K562 (cell line): ENCODE data around the gene OPRM1. TPM values are rescaled to one million over a fixed set of nuclear protein-coding genes. Genes with fewer than 3 reads are reported as not detected.

Source experiments
- ATAC-seq: fragments of 200-7000 bp; cut with Tn5 transposase; 3 replicates; pipeline ENCODE4 v1.9.1; 2020; ENCODE audit warnings: moderate library complexity
- BruUV-seq: library from RNA; stranded (reverse); fragments of 400-500 nt; replicated peaks from 2 replicates; lab custom pipeline; 2021; lab: Mats Ljungman, UMichigan
- CTCF ChIA-PET: fragments of 300-600 bp; formaldehyde crosslinking; extraction: SDS; loops from one replicate; lab custom pipeline; 2021; ENCODE audit warnings: low intra/inter-chr PET ratio; lab: Yijun Ruan, JAX
- POLR2A ChIA-PET: fragments of 300-600, 350-650 bp; sonication (Branson Sonifier 250); formaldehyde crosslinking; extraction: SDS; loops from one replicate; lab custom pipeline; 2021; ENCODE audit warnings: antibody characterized with exemption, inconsistent platforms; lab: Yijun Ruan, JAX
- DNase-seq, 4 experiments: peaks; one replicate each; pipeline versions ENCODE4 v3.0.0 to v3.0.0-alpha.2; 2011 to 2018; ENCODE audit warnings: low spot score in 3 of 4, mixed read lengths in 3 of 4; ENCODE audit errors: extremely low read depth in 1 of 4
- FAIRE-seq: peaks from 2 replicates; lab custom pipeline; 2011; peaks lifted over from hg19 to GRCh38; lab: Jason Lieb, UNC
- H2AFZ ChIP-seq: 2 replicates; pipeline ENCODE4 v1.6.0; 2011; ENCODE audit warnings: low read depth, low read length, control low read depth, inconsistent platforms
- H3K27ac ChIP-seq: fragments of 200-600 bp; 3 replicates; pipeline ENCODE4 v1.8.0; 2011; ENCODE audit warnings: low read depth, mild to moderate bottlenecking, control low read depth, inconsistent platforms, low read length, moderate library complexity, mixed read lengths; ENCODE audit errors: extremely low read depth
- H3K27me3 ChIP-seq, 2 experiments: fragments of 300-600 bp in 1 of 2; 2 replicates in 1 of 2; 3 replicates in 1 of 2; pipeline versions ENCODE4 v1.6.0 to v1.8.0; 2011; ENCODE audit warnings: inconsistent platforms in 2 of 2, low read length in 2 of 2, mild to moderate bottlenecking in 1 of 2, mixed read lengths in 1 of 2, moderate library complexity in 1 of 2; ENCODE audit not compliant: control insufficient read depth in 2 of 2, insufficient read depth in 2 of 2
- H3K36me3 ChIP-seq: fragments of 300-600 bp; 3 replicates; pipeline ENCODE4 v1.8.0; 2011; ENCODE audit warnings: mild to moderate bottlenecking, low read length, inconsistent platforms; ENCODE audit not compliant: control insufficient read depth, insufficient read depth
- H3K4me1 ChIP-seq, 2 experiments: fragments of 200-600 bp in 1 of 2; replicated peaks in 1 of 2; 2 replicates in 1 of 2; 3 replicates in 1 of 2; pipeline versions ENCODE4 v1.5.1 to v1.8.0; 2011; ENCODE audit warnings: inconsistent platforms in 2 of 2, low read length in 2 of 2, mild to moderate bottlenecking in 1 of 2, mixed read lengths in 1 of 2, moderate library complexity in 1 of 2; ENCODE audit not compliant: control insufficient read depth in 2 of 2, insufficient read depth in 2 of 2
- H3K4me2 ChIP-seq: 2 replicates; pipeline ENCODE4 v1.6.1; 2011; ENCODE audit warnings: low read length, control low read depth, inconsistent platforms, mixed read lengths; ENCODE audit not compliant: insufficient read depth
- H3K4me3 ChIP-seq: fragments of 200-600 bp; sonication (generic), shearing (Covaris generic); 2 replicates; pipeline ENCODE4 v1.5.1; 2016; ENCODE audit warnings: control low read depth, inconsistent platforms
- H3K79me2 ChIP-seq: fragments of 200-600 bp; 3 replicates; pipeline ENCODE4 v1.8.0; 2011; ENCODE audit warnings: low read length, inconsistent platforms; ENCODE audit not compliant: control insufficient read depth, insufficient read depth
- H3K9ac ChIP-seq, 2 experiments: 2 replicates each; pipeline versions ENCODE4 v1.6.0 to v1.6.1; 2011; ENCODE audit warnings: low read depth in 2 of 2, low read length in 2 of 2, control low read depth in 1 of 2, inconsistent platforms in 1 of 2, mild to moderate bottlenecking in 1 of 2, mixed read lengths in 1 of 2; ENCODE audit not compliant: insufficient read depth in 1 of 2
- H3K9me1 ChIP-seq: one replicate; pipeline ENCODE4 v1.6.0; 2011; ENCODE audit warnings: inconsistent platforms, mild to moderate bottlenecking, low read length, moderate library complexity; ENCODE audit not compliant: control insufficient read depth, insufficient read depth
- H3K9me3 ChIP-seq: replicated peaks from 2 replicates; pipeline ENCODE4 v1.5.1; 2011; ENCODE audit warnings: low read depth, low read length, inconsistent platforms; ENCODE audit not compliant: control insufficient read depth, insufficient read depth
- H4K20me1 ChIP-seq: replicated peaks from 2 replicates; pipeline ENCODE4 v1.6.1; 2011; ENCODE audit warnings: low read length, inconsistent platforms, mixed read lengths; ENCODE audit not compliant: control insufficient read depth, insufficient read depth
- PURB ChIP-seq: sonication (generic); formaldehyde crosslinking; IDR thresholded peaks from 2 replicates; pipeline ENCODE4 v1.9.0; 2021; ENCODE audit warnings: low read depth, mild to moderate bottlenecking, missing genetic modification reagents
- RFX7 ChIP-seq: fragments of 250-450 bp; sonication (Bioruptor Pico); IDR thresholded peaks from 2 replicates; pipeline ENCODE4 v1.5.1; 2021; ENCODE audit warnings: mild to moderate bottlenecking
- RNF219 ChIP-seq: fragments of 250-450 bp; sonication (Bioruptor Pico); IDR thresholded peaks from 2 replicates; pipeline ENCODE4 v1.5.0; 2022; ENCODE audit warnings: mild to moderate bottlenecking
- SMAD2 ChIP-seq: fragments of 150-350 bp; IDR thresholded peaks from 2 replicates; pipeline ENCODE4 v1.6.1; 2014; ENCODE audit warnings: low read depth, mild to moderate bottlenecking, low read length
- ZBTB5 ChIP-seq: fragments of 450-650 bp; IDR thresholded peaks from 2 replicates; pipeline ENCODE4 v1.6.1; 2017; ENCODE audit warnings: antibody characterized with exemption
- ZEB2 ChIP-seq: fragments of 450-650 bp; IDR thresholded peaks from 2 replicates; pipeline ENCODE4 v1.6.1; 2016
- ZNF561 ChIP-seq: fragments of 450-650 bp; formaldehyde crosslinking; conservative IDR thresholded peaks from 2 replicates; pipeline ENCODE4 v1.4.0; 2020; ENCODE audit warnings: mild to moderate bottlenecking, moderate library complexity
- ZNF57 ChIP-seq: fragments of 450-650 bp; formaldehyde crosslinking; IDR thresholded peaks from 2 replicates; pipeline ENCODE4 v1.4.0; 2020; ENCODE audit warnings: mild to moderate bottlenecking, moderate library complexity
- WGBS: fragments of 100-300 bp; shearing (Covaris generic); methylation state at CpG from one replicate; pipeline ENCODE4 v1.1.6; 2016; ENCODE audit warnings: low coverage, mixed read lengths; ENCODE audit not compliant: insufficient coverage; ENCODE audit errors: missing lambda C conversion rate; 5-methylcytosine and 5-hydroxymethylcytosine counted together
- in situ Hi-C: fragments of 300-500 bp; cut with MboI; formaldehyde crosslinking; loops from 4 replicates; pipeline ENCODE4 v1.15.0; 2018; ENCODE audit warnings: inconsistent platforms, mixed read lengths
- intact Hi-C: fragments of 100-400 bp; cut with micrococcal nuclease; formaldehyde crosslinking; loops from 2 replicates; pipeline ENCODE4 v1.14.2; 2022
- polyA plus RNA-seq, 8 experiments: library from polyadenylated mRNA; depleted of rRNA in 4 of 8; stranded (reverse) in 5 of 8; unstranded in 3 of 8; fragments of >200 nt; fragmentation: Nextera tagmentation in 2 of 8; fragmentation: Illumina TruSeq in 1 of 8; extraction: Ambion mirVana in 2 of 8; extraction: Trizol in 1 of 8; gene quantifications; 2 replicates each; pipeline versions ENCODE4 v1.2.1 to v1.2.3, GENCODE V29; 2011 to 2014; ENCODE audit warnings: inconsistent platforms in 1 of 8, missing spikeins in 1 of 8
- total RNA-seq, 7 experiments: library from RNA; depleted of rRNA in 6 of 7; stranded (reverse); fragments of >200 nt in 6 of 7; fragmentation: Illumina TruSeq in 2 of 7; extraction: Trizol in 2 of 7; gene quantifications; 2 replicates each; pipeline versions ENCODE4 v1.2.1 to v1.2.3, GENCODE V29; 2011 to 2021; ENCODE audit warnings: low replicate concordance in 1 of 7
- TF ChIP-seq, protein P1 (sequence below): fragments of 450-650 bp; IDR thresholded peaks from one replicate; pipeline ENCODE4 v1.6.1; 2018; ENCODE audit warnings: mild to moderate bottlenecking, moderate library complexity; ENCODE audit not compliant: partially characterized antibody
- TF ChIP-seq, protein P2 (sequence below): sonication (generic); formaldehyde crosslinking; IDR thresholded peaks from 2 replicates; pipeline ENCODE4 v1.8.1; 2023; ENCODE audit warnings: missing genetic modification reagents, mild to moderate bottlenecking, borderline replicate concordance
- TF ChIP-seq, protein P3 (sequence below): fragments of 450-650 bp; formaldehyde crosslinking; IDR thresholded peaks from 2 replicates; pipeline ENCODE4 v1.4.0; 2022; ENCODE audit warnings: missing genetic modification characterization

Gene OPRM1
- total and polyA plus RNA-seq, 9 of the 15 experiments (the other 6 are each of a cell fraction or from before 2014, with no cell fraction given): not detected

- no peak for FAIRE-seq
- in situ Hi-C loops (no loop called here), intact Hi-C loops (no loop called here)
- no peaks in the 10 kb centered on the region for H3K4me1 ChIP-seq
- 0% methylated on average over 1 of the region's 1 CpG for whole genome bisulfite sequencing
- no peak overlapping the region for H3K4me2 ChIP-seq
- H3K9me1 ChIP-seq: no peaks in the 10 kb centered on the region
- no peak overlapping the region for H3K27ac ChIP-seq
- ChIA-PET CTCF (no interaction called here), POLR2A (no interaction called here)
- H3K4me3 ChIP-seq: no peak overlapping the region
- no peak overlapping the region for H3K9ac ChIP-seq
- H3K36me3 ChIP-seq: no peaks in the 10 kb centered on the region
- no peaks in the 10 kb centered on the region for H4K20me1 ChIP-seq
- BruUV-seq: no TSS peak
- no peaks in the 10 kb centered on the region for H3K79me2 ChIP-seq
- ATAC-seq: no peak
- DNase-seq: no peak
- H3K27me3 ChIP-seq: no peaks in the 10 kb centered on the region
- 0 out of 2 replicates have a peak, but pooled peaks cover 2% of the 10 kb centered on the region for H3K9me3 ChIP-seq
- H2AFZ ChIP-seq: no peak overlapping the region
- TF ChIP-seq PURB (CRISPR knock-in tag): no peak
- TF ChIP-seq RNF219 (CRISPR knock-in tag): no peak
- TF ChIP-seq ZNF561: no peak
- TF ChIP-seq, protein P1, sequence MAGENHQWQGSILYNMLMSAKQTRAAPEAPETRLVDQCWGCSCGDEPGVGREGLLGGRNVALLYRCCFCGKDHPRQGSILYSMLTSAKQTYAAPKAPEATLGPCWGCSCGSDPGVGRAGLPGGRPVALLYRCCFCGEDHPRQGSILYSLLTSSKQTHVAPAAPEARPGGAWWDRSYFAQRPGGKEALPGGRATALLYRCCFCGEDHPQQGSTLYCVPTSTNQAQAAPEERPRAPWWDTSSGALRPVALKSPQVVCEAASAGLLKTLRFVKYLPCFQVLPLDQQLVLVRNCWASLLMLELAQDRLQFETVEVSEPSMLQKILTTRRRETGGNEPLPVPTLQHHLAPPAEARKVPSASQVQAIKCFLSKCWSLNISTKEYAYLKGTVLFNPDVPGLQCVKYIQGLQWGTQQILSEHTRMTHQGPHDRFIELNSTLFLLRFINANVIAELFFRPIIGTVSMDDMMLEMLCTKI: no peak
- no peak for TF ChIP-seq SMAD2
- TF ChIP-seq, protein P2, sequence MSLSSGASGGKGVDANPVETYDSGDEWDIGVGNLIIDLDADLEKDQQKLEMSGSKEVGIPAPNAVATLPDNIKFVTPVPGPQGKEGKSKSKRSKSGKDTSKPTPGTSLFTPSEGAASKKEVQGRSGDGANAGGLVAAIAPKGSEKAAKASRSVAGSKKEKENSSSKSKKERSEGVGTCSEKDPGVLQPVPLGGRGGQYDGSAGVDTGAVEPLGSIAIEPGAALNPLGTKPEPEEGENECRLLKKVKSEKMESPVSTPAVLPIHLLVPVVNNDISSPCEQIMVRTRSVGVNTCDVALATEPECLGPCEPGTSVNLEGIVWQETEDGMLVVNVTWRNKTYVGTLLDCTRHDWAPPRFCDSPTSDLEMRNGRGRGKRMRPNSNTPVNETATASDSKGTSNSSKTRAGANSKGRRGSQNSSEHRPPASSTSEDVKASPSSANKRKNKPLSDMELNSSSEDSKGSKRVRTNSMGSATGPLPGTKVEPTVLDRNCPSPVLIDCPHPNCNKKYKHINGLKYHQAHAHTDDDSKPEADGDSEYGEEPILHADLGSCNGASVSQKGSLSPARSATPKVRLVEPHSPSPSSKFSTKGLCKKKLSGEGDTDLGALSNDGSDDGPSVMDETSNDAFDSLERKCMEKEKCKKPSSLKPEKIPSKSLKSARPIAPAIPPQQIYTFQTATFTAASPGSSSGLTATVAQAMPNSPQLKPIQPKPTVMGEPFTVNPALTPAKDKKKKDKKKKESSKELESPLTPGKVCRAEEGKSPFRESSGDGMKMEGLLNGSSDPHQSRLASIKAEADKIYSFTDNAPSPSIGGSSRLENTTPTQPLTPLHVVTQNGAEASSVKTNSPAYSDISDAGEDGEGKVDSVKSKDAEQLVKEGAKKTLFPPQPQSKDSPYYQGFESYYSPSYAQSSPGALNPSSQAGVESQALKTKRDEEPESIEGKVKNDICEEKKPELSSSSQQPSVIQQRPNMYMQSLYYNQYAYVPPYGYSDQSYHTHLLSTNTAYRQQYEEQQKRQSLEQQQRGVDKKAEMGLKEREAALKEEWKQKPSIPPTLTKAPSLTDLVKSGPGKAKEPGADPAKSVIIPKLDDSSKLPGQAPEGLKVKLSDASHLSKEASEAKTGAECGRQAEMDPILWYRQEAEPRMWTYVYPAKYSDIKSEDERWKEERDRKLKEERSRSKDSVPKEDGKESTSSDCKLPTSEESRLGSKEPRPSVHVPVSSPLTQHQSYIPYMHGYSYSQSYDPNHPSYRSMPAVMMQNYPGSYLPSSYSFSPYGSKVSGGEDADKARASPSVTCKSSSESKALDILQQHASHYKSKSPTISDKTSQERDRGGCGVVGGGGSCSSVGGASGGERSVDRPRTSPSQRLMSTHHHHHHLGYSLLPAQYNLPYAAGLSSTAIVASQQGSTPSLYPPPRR (CRISPR knock-in tag): no peak
- TF ChIP-seq, protein P3, sequence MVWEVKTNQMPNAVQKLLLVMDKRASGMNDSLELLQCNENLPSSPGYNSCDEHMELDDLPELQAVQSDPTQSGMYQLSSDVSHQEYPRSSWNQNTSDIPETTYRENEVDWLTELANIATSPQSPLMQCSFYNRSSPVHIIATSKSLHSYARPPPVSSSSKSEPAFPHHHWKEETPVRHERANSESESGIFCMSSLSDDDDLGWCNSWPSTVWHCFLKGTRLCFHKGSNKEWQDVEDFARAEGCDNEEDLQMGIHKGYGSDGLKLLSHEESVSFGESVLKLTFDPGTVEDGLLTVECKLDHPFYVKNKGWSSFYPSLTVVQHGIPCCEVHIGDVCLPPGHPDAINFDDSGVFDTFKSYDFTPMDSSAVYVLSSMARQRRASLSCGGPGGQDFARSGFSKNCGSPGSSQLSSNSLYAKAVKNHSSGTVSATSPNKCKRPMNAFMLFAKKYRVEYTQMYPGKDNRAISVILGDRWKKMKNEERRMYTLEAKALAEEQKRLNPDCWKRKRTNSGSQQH: no peak
- TF ChIP-seq RFX7 (CRISPR knock-in tag): no peak
- no peak for TF ChIP-seq ZNF57 (CRISPR knock-in tag)
- TF ChIP-seq ZEB2: no peak
- no peak for TF ChIP-seq ZBTB5
Observed at GRCh38 chr6:153989989-153990388, 49.1 kb upstream of the OPRM1 start.
